Peyer's patch (tissue), 4 donors: ENCODE results near the gene VENTX.

Experiments
- POLR2A ChIP-seq, 2 donors: fragments of 450-650 bp; IDR thresholded peaks; one replicate each; pipeline ENCODE4 v1.5.1; 2017; ENCODE audit warnings: antibody characterized with exemption in 2 of 2, mild to moderate bottlenecking in 2 of 2, moderate library complexity in 2 of 2
- TF ChIP-seq, protein P1 (sequence below), 6 experiments: fragments of 450-650 bp in 4 of 6; fragments of 200-600 bp in 2 of 6; sonication (generic) in 1 of 6; IDR thresholded peaks; one replicate each; pipeline ENCODE4 v1.5.1; 2017 to 2019; ENCODE audit warnings: antibody characterized with exemption in 6 of 6, mild to moderate bottlenecking in 3 of 6, moderate library complexity in 1 of 6

DNA sequence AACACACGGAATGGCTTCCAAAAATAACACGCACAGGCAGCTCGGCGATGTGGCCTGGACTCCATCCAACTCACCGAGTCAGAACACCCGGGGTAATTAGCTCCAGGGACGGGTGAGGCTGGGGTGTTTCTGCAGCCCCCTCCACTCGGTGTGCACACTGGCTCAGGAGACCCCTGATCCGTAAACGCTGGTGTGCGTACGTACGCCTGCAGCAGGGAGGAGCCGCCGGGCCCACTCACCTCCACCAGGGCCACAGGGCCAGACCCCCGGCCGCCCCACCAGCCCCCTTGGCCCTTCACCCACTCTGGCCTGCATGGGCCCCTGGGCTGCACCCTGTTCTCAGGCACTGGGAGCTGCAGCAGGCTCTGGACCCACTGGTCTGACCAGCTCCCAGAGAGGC lies 30.0 kb upstream of the VENTX start:
- TF ChIP-seq POLR2A (IDR thresholded peaks at IDR 0.05), result no peak
- TF ChIP-seq, protein P1, sequence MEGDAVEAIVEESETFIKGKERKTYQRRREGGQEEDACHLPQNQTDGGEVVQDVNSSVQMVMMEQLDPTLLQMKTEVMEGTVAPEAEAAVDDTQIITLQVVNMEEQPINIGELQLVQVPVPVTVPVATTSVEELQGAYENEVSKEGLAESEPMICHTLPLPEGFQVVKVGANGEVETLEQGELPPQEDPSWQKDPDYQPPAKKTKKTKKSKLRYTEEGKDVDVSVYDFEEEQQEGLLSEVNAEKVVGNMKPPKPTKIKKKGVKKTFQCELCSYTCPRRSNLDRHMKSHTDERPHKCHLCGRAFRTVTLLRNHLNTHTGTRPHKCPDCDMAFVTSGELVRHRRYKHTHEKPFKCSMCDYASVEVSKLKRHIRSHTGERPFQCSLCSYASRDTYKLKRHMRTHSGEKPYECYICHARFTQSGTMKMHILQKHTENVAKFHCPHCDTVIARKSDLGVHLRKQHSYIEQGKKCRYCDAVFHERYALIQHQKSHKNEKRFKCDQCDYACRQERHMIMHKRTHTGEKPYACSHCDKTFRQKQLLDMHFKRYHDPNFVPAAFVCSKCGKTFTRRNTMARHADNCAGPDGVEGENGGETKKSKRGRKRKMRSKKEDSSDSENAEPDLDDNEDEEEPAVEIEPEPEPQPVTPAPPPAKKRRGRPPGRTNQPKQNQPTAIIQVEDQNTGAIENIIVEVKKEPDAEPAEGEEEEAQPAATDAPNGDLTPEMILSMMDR (IDR thresholded peaks at IDR 0.05), result no peak
